Ramos (cell line): Measurements from ENCODE around the gene CDC42EP4.
"Not testable (repeated sequence)": the region's sequence is repeated elsewhere in the genome, so short reads cannot be mapped to it uniquely, and the experiment has no call there.

Experiments used
- in situ Hi-C: fragments of 300-500 bp; cut with MboI; formaldehyde crosslinking; loops from one replicate; pipeline ENCODE4 v1.14.3; 2022; ENCODE audit warnings: low sequenced_read_pairs; ENCODE audit not compliant: unreplicated experiment

The CDC42EP4 gene

DNA sequence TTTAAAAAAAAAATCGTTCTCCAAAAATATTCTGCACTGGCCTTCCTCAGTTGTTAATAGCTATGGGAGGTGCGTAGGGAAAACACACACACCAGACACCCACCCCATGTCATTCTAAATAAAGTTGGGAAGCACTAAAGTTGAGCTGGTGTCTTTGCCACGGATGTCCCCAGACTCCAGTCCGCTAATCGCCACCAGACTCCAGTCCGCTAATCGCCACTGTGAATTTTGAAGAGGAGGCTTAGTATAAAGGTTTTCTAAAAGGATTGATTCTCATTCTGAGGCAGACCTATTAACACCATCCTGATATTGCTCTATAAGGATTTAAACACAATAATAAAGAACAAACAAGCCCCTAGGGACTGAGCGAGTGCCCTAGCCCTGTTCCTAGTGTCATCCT, 27.4 kb downstream of the CDC42EP4 start:
- in situ Hi-C loops, result no loop called here

- in situ Hi-C loops, result no loop called here
Measured at GRCh38 chr17:73283841-73284282, 27.9 kb downstream of the CDC42EP4 start.

DNA sequence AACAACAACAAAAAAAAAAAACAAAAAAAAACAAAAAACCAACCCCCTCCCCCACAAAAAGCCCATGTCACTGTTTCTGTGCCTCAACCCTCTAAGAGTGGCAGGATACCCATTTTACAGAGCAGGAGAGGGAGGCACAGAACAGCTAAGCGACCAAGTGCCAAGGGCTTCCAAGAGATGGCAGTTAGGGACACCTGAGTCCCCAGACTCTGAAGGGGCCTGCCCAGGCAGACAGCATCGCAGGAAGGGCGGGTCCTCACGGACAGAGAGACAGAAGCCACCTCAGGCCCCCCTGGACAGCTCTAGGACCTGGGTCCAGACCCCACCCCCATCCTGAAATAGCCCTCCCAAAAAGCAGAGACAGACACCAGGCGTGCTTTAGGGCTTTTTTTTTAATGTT, 28.6 kb downstream of the CDC42EP4 start:
- in situ Hi-C loops, result no loop called here

- in situ Hi-C loops, result no loop called here
Measured at GRCh38 chr17:73282629-73283028, 29.2 kb downstream of the CDC42EP4 start.

- in situ Hi-C loops, result no loop called here
Measured at GRCh38 chr17:73281928-73282327, 29.9 kb downstream of the CDC42EP4 start.

DNA sequence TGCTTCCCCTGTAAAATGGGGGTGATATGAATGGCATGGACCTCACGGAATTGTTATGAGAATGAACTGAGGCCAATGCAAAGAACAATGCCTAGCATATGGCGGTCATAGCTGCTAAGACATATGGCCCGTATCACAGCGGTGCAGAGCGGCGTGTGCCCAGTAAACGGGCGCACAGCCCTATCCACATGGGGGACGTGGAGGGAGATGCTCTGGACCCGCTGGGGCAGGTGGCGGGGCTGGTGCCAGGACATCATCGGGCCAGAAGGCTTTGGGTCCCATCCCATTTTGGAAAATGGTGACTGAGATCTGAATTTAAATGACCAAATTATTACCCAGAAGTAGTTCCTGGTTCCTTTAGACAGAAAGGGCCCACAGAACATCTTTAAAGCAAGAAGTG, 31.6 kb downstream of the CDC42EP4 start:
- in situ Hi-C loops, result no loop called here

DNA sequence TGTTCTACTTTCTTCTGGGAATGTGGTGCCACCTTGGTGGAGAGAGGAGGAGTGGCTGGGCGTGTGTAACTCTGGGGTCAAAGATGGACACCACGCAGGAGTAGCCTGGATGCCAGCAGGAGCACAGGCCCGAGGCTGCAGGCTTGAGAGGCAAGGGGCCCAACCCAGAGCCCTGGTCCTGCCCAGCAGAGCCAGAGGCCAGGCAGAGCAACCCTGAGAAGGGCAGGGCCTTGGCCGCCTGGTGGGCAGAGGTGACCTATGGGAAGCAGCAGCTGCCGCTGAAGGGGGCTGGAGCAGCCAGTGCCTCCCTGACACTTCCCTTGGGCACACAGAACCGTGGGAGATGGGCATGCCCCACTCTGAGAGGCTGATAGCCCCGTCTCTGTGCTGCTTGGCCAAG, 32.1 kb downstream of the CDC42EP4 start:
- in situ Hi-C loops, result no loop called here

DNA sequence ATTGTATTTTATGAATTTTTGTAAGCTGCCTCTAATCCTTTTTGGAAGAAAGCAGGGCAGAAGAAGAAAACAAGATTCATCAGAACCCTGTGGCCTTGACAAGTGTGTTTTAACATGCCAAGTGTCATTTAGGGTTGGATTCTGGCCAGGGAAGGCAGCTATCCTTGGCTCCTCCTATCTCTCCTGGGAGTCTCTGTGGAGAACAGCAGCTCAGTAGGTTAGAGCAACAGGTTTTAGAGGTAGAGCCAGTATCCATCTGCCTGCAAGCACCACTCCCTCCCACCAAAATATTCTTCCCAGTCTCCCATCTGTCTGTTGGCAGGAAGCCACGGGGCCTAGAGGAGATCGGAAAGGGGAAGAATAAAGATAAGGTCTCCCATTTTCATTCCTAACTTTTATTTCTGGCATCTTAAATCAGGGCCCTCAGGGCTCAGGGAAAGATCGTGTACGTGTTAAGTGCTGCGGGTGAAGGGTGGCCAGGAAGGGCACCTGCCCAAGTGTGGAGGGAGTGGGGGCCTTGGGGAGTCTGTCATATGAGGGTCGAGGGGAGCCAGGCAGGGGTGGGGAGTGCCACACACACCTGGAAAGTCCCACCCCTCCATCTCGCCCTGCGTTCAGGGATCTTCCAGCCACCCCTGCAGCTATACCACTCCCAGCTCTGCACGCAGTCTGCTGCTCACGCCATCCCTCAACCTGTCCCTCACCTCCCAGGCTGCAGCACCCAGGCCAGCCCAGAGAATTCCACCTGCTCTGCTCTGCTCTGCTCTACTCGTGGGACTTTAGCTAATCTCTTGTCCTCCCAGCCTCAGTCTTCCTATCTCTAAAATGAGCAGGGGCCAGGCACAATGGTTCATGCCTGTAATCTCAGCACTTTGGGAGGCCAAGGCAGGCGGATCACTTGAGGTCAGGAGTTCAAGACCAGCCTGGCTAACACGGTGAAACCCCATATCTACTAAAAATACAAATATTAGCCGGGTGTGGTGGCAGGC, 33.0 kb downstream of the CDC42EP4 start:
- in situ Hi-C loops, result no loop called here

GRCh38 chr17:73278049-73278464, 33.7 kb downstream of the CDC42EP4 start:
- in situ Hi-C loops, result no loop called here

DNA sequence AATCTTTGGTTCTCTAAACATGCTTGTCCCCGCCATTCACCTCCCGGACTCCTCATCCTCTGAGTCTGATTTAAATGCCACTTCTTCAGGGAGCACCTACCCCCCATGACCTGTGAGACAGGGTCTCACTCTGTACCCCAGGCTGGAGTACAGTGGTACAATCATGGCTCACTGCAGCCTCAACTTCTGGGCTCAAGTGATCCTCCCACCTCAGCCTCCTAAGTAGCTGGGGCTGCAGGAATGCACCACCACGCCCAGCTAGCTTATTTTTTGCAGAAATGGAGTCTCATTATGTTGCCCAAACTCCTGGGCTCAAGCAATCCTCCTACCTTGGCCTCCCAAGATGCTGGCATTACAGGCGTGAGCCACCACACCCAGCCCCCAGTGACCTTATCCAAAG, 37.3 kb downstream of the CDC42EP4 start:
- in situ Hi-C loops, result no loop called here

DNA sequence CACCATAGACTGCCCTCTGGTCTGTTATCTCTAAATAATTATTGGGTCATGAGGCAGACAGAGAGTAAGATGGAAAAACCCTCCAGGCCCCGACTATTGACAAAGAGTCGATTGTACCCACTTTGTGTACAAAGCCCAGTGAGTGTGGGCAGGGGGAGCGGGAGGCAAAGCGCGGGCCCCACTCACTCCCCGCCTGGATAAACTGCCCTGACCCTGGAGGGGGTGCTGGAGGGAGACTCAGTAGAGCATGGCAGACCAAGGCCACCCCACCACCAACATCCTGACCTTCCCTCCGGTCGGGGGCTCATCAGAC, 38.9 kb downstream of the CDC42EP4 start:
- in situ Hi-C loops, result no loop called here

GRCh38 chr17:73271072-73271471, 40.7 kb downstream of the CDC42EP4 start:
- in situ Hi-C loops, result no loop called here

- in situ Hi-C loops, result no loop called here
Measured at GRCh38 chr17:73269791-73270190, 42.0 kb downstream of the CDC42EP4 start.

- in situ Hi-C loops, result no loop called here
Measured at GRCh38 chr17:73269329-73269615, 42.5 kb downstream of the CDC42EP4 start.

- in situ Hi-C loops, result no loop called here
Measured at GRCh38 chr17:73268582-73269328, 43.0 kb downstream of the CDC42EP4 start.

DNA sequence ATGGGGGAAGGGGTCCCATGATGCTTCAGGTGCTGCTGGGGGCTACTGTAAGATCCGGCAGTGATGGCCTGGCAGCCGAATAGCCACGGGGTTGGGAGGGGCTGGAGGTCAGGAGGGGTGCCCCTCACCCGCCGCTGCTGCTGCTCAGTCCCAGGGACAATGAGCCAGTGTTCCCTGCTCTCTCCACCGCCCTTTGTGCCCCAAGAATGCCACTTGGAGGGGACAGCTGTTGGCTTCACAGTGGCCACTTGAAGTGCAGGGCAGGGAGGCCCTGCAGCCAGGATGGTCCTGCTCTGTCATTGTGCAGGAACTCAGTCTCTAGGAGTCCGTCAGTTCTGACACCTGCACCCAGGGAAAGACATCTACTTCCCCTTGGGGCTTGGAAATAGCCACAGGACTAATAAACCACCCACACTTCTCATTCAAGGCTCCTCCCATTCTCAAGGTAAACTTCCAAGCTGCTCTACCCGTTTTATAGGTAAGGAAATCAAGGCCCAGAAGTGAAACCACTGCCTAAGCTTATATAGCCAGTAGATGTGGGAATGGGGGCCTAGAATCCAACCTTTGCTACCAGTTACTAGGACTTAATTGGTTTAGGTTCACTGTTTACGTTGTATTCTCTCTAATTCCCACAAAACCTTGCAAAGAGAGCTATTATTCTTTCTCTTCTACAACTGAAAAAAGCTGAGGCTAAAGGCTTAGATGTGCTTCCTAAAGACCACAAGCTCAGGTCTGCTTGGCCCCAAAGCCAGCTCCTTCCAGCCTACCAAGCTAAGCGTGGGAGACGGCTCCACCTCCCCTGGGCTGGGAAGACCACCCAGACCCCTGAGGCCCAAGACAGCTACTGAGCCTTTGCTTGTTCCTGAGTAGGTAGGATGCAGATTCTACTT, 43.9 kb downstream of the CDC42EP4 start:
- in situ Hi-C loops, result no loop called here

DNA sequence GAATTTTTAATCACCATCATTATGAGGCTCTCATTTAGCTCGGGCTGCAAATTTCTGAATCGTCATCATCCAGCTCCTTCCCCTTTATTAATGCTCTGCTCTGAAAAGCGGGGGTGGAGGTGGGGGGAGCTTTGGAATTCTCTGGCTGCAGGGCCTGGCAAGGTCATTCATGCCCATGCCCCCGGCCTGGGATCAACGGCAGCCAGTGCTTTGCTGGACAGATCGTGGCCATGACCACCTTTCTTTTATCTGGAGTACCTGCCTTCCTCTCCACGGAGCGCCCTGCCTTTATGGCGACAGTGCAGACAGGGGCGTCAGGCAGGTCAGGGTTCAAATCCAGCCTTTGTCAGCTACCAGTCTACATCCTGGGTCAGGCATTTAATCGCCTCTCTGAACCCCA, 45.0 kb downstream of the CDC42EP4 start:
- in situ Hi-C loops, result no loop called here

GRCh38 chr17:73265646-73266640, 45.9 kb downstream of the CDC42EP4 start:
- in situ Hi-C loops, result no loop called here

DNA sequence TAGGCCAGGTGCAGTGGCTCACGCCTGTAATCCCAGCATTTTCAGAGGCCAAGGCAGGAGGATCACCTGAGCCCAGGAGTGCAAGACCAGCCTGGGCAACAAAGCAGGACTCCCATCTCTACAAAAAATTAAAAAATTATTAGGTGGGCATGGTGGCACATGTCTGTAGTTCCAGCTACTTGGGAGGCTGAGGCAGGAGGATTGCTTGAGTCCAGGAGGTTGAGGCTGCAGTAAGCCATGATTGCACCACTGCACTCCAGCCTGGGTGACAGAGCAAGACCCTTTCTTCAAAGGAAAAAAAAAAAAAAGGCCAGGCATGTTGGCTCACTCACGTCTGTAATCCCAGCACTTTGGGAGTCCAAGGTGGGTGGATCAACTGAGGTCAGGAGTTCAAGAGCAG, 47.4 kb downstream of the CDC42EP4 start:
- in situ Hi-C loops, result not testable (repeated sequence)
